Calu3 (cell line): ENCODE results near the gene LSM12. TPM values are rescaled to one million over a fixed set of nuclear protein-coding genes. Genes with fewer than 3 reads are reported as not detected.

Experiments
- BruUV-seq: library from RNA; stranded (reverse); fragments of 400-500 nt; replicated peaks from 2 replicates; lab custom pipeline; 2021; lab: Mats Ljungman, UMichigan
- CTCF ChIA-PET: fragments of 300-600 bp; sonication (Branson Sonifier 250); formaldehyde crosslinking; loops from one replicate; lab custom pipeline; 2022; ENCODE audit warnings: antibody characterized with exemption; lab: Charles Lee
- DNase-seq: peaks from one replicate; pipeline ENCODE4 v3.0.0; 2022
- H3K27ac Mint-ChIP-seq: one replicate; pipeline ENCODE4 v1.8.0; 2022; ENCODE audit warnings: mixed read lengths; ENCODE audit not compliant: unreplicated experiment
- H3K27me3 Mint-ChIP-seq: one replicate; pipeline ENCODE4 v1.8.0; 2022; ENCODE audit warnings: mixed read lengths; ENCODE audit not compliant: unreplicated experiment
- H3K36me3 Mint-ChIP-seq: one replicate; pipeline ENCODE4 v1.8.0; 2022; ENCODE audit warnings: mild to moderate bottlenecking, moderate library complexity, mixed read lengths; ENCODE audit not compliant: insufficient read depth, unreplicated experiment
- H3K4me1 Mint-ChIP-seq: one replicate; pipeline ENCODE4 v1.8.0; 2022; ENCODE audit warnings: mild to moderate bottlenecking, low read depth, mixed read lengths; ENCODE audit not compliant: unreplicated experiment
- H3K4me3 Mint-ChIP-seq: one replicate; pipeline ENCODE4 v1.8.0; 2022; ENCODE audit warnings: mild to moderate bottlenecking, low read depth, moderate library complexity, mixed read lengths; ENCODE audit not compliant: unreplicated experiment
- H3K9me3 Mint-ChIP-seq: one replicate; pipeline ENCODE4 v1.8.0; 2022; ENCODE audit warnings: low read depth, mixed read lengths; ENCODE audit not compliant: unreplicated experiment
- intact Hi-C: fragments of 100-400 bp; cut with micrococcal nuclease; formaldehyde crosslinking; loops from one replicate; pipeline ENCODE4 v1.10.0; 2022; ENCODE audit not compliant: unreplicated experiment
- total RNA-seq: library from RNA; stranded (reverse); gene quantifications from 2 replicates; pipeline ENCODE4 v1.2.3, GENCODE V29; 2022
- TF ChIP-seq, protein P1 (sequence below): fragments of 200-600 bp; IDR thresholded peaks from one replicate; pipeline ENCODE4 v1.8.0; 2022; ENCODE audit warnings: antibody characterized with exemption; ENCODE audit not compliant: unreplicated experiment

Gene LSM12
- total RNA-seq, 1 experiment from 2014 or later: 79.5 TPM

DNA sequence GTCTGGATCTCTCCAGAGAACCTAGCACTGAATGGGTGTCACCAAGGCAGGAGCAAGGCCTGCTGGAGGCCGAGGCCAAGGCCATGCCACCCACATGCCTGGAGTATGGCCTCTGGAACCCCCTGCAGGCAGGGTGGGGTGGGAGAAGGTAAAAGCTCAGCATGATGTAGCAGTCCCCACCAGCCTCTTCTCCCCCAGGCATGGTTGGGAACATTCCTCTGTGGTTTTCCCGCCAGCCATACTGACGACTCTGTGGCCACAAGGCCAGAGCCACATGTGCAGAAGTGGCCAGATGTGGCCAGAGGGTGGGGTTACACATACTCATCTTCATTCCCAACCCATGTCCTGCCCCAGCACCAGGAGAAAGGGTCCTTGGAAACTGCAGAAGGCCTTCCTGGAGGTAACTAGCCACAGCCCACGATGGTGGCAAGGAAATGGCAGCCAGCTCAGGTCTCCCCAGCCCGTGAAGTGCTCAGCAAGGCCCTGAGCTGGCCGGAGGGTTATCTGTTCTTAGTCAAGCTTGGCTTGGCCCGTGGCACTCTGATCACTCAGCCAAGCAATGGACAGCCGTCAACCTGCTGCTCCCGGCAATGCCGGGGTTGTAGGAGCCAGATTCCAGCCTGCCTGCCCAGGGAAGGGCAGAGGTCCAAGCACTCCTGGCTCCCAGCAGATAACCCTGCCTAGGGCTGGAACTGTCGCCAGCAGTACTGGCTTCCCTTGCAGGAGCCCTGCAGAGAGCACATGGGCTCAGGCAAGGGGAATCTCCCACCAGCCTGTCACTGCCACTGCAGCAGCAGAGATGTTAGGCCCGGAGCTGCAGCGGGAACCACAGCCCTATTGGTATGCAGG is 30.9 kb upstream of the LSM12 start:
- CTCF ChIA-PET: interaction anchor here (0.6 kb wide), 1 partner anchor 30 kb away, joined by 3 read pairs; no protein-coding TSS in a partner anchor
- Mint-ChIP-seq H3K27me3 (no peaks in the 10 kb centered on the region), H3K27ac (no peak overlapping the region), H3K4me1 (peaks cover 9% of the 10 kb centered on the region), H3K4me3 (no peak overlapping the region), H3K36me3 (peaks cover 10% of the 10 kb centered on the region), H3K9me3 (no peaks in the 10 kb centered on the region)
- BruUV-seq: no TSS peak
- DNase-seq: no peak
- intact Hi-C loops: no loop called here
- TF ChIP-seq, protein P1, sequence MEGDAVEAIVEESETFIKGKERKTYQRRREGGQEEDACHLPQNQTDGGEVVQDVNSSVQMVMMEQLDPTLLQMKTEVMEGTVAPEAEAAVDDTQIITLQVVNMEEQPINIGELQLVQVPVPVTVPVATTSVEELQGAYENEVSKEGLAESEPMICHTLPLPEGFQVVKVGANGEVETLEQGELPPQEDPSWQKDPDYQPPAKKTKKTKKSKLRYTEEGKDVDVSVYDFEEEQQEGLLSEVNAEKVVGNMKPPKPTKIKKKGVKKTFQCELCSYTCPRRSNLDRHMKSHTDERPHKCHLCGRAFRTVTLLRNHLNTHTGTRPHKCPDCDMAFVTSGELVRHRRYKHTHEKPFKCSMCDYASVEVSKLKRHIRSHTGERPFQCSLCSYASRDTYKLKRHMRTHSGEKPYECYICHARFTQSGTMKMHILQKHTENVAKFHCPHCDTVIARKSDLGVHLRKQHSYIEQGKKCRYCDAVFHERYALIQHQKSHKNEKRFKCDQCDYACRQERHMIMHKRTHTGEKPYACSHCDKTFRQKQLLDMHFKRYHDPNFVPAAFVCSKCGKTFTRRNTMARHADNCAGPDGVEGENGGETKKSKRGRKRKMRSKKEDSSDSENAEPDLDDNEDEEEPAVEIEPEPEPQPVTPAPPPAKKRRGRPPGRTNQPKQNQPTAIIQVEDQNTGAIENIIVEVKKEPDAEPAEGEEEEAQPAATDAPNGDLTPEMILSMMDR: peak; percentile 14

DNA sequence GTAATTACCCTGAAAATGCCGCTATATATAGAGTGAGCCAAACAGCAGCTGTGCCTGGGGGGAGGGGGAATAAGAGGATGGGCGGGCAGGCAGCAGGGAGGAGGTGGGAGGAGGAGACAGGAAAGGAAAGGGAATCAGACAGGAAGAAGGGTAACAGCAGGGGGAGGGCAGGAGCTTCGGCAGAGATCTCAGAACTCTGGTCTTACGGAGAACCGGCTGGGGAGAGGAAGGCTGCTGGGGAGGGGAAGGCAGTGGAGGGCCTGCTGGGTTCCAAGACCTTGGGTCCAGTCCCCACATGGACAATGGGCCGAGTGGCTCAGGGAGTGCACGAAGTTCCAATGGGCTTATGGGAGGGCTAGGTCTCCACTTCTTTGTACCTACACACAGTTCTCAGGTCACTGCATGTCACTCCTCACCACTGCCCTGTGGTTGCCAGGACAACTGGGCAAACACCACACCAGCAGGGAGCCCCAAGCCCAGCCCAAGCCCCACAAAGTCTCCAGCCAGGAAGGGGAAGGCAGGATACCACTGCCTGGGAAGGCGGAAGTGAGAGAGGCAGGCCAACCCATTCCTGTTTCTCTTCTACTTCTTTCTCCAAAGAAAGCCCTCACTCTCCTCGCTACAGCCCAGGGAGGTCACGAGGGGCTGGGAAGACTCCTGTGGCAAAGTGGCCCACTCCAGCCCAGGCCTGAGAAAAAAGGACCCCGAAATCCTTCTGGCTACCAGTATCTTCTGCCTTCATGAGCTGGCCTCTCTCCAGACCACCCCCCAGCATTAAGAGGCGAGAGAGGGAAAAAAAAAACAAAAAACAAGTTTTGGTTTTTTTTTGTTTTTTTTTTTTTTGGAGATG is 29.4 kb upstream of the LSM12 start:
- Mint-ChIP-seq H3K4me1 (peaks cover 9% of the 10 kb centered on the region), H3K36me3 (peaks cover 10% of the 10 kb centered on the region), H3K9me3 (no peaks in the 10 kb centered on the region), H3K4me3 (no peak overlapping the region), H3K27ac (peak overlapping the region; percentile 51), H3K27me3 (no peaks in the 10 kb centered on the region)
- intact Hi-C loops: no loop called here
- TF ChIP-seq, protein P1: no peak
- peak; percentile 71 for DNase-seq
- BruUV-seq: no TSS peak
- CTCF ChIA-PET: interaction anchor here (0.6 to 0.8 kb wide), 2 partner anchors 73 to 237 kb away, joined by 3 to 6 read pairs; no protein-coding TSS in a partner anchor

DNA sequence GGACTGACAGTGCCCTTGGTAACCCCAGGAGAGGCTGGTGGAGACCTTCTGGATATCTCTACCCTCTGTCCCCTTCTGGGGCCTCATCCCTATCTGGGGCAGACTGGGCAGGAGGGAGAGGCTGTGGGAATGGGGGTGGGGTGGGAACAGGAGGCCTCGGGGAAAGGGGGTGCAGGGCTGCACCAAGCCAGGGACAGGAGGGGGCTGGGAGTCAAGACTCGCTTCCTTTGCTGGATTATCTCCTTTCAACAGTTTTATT is 28.8 kb upstream of the LSM12 start:
- peak overlapping the region; percentile 51 for H3K27ac Mint-ChIP-seq
- CTCF ChIA-PET: interaction anchor here (0.6 to 0.8 kb wide), 2 partner anchors 73 to 238 kb away, joined by 3 to 6 read pairs; no protein-coding TSS in a partner anchor
- no peak for DNase-seq
- peaks cover 10% of the 10 kb centered on the region for H3K36me3 Mint-ChIP-seq
- peaks cover 9% of the 10 kb centered on the region for H3K4me1 Mint-ChIP-seq
- H3K4me3 Mint-ChIP-seq: no peak overlapping the region
- intact Hi-C loops: no loop called here
- no TSS peak for BruUV-seq
- no peaks in the 10 kb centered on the region for H3K27me3 Mint-ChIP-seq
- H3K9me3 Mint-ChIP-seq: no peaks in the 10 kb centered on the region
- TF ChIP-seq, protein P1: no peak

DNA sequence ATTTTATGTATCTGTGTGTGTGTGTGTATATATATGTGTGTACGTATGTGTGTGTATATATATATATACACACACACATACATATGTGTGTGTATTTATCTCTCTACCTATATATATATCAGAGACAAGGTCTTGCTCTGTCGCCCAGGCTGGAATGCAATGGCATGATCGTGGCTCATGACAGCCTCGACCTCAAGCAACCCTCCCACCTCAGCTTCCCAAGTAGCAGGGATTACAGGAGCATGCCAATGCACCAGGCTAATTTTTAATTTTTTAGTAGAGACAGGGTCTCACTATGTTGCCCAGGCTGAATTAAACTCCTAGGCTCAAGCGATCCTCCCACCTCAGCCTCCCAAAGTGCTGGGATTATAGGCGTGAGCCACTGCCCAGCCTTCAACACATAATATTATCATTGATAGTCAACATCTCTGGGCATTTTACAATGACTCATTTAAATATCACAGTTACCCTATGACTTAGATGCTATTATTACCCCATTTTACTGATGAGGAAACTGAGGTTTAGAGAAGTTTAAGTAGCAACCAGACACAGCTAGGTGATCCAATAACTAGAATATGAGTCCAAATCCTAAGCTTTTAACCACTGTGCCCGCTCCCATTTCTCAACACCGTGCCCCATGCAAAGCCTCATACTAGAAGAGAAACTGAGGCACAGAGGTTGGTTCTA is 28.4 kb upstream of the LSM12 start:
- DNase-seq: no peak
- no peaks in the 10 kb centered on the region for H3K9me3 Mint-ChIP-seq
- no peak overlapping the region for H3K27ac Mint-ChIP-seq
- TF ChIP-seq, protein P1: no peak
- peaks cover 10% of the 10 kb centered on the region for H3K36me3 Mint-ChIP-seq
- H3K4me3 Mint-ChIP-seq: no peak overlapping the region
- intact Hi-C loops: no loop called here
- no peaks in the 10 kb centered on the region for H3K27me3 Mint-ChIP-seq
- H3K4me1 Mint-ChIP-seq: peaks cover 9% of the 10 kb centered on the region
- BruUV-seq: no TSS peak
- CTCF ChIA-PET: interaction anchor here (0.6 to 0.7 kb wide), 2 partner anchors 238 to 1788 kb away, joined by 4 to 6 read pairs; no protein-coding TSS in a partner anchor
